OCI-LY3 (cell line): ENCODE data around the gene MED19.

ENCODE experiments used
- CTCF ChIP-seq: fragments of 200-600, 300-600 bp; sonication (generic); IDR thresholded peaks from 2 replicates; pipeline ENCODE4 v1.5.1; 2014; ENCODE audit warnings: antibody characterized with exemption, low read length, low read depth
- EZH2phosphoT487 ChIP-seq: fragments of 200-600 bp; shearing (Covaris generic); IDR thresholded peaks from 2 replicates; pipeline ENCODE4 v1.6.1; 2018; ENCODE audit warnings: antibody characterized with exemption, mixed run types, low read depth

GRCh38 chr11:57742087-57742452, 30.1 kb upstream of the MED19 start:
- TF ChIP-seq CTCF (no peak), EZH2phosphoT487 (no peak)
